ENCODE results near the gene FAM81B.

DNA sequence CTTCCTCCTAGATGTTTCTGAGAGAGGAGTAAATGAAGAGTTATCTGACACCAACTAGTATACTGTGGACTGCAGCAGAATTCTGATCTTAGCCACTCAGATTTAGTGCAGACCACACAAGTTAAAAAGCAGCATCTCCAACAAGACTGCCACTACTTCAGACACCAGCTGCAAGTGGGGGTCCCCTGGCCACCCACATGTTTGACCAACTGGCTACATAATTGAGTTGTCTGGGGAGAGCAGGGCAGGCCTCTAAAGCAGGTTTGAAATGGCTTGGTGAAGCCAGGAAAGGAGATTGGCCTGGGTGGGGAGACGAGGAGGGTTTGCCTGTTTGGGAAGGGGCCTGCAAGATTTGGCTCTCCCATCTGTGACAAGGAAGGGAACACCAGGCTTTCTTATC lies 40.5 kb upstream of the FAM81B start:
- TF ChIP-seq, protein P1, sequence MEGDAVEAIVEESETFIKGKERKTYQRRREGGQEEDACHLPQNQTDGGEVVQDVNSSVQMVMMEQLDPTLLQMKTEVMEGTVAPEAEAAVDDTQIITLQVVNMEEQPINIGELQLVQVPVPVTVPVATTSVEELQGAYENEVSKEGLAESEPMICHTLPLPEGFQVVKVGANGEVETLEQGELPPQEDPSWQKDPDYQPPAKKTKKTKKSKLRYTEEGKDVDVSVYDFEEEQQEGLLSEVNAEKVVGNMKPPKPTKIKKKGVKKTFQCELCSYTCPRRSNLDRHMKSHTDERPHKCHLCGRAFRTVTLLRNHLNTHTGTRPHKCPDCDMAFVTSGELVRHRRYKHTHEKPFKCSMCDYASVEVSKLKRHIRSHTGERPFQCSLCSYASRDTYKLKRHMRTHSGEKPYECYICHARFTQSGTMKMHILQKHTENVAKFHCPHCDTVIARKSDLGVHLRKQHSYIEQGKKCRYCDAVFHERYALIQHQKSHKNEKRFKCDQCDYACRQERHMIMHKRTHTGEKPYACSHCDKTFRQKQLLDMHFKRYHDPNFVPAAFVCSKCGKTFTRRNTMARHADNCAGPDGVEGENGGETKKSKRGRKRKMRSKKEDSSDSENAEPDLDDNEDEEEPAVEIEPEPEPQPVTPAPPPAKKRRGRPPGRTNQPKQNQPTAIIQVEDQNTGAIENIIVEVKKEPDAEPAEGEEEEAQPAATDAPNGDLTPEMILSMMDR (tag by site-specific recombination; IDR thresholded peaks at IDR 0.05): no peak
- TF ChIP-seq, protein P2, sequence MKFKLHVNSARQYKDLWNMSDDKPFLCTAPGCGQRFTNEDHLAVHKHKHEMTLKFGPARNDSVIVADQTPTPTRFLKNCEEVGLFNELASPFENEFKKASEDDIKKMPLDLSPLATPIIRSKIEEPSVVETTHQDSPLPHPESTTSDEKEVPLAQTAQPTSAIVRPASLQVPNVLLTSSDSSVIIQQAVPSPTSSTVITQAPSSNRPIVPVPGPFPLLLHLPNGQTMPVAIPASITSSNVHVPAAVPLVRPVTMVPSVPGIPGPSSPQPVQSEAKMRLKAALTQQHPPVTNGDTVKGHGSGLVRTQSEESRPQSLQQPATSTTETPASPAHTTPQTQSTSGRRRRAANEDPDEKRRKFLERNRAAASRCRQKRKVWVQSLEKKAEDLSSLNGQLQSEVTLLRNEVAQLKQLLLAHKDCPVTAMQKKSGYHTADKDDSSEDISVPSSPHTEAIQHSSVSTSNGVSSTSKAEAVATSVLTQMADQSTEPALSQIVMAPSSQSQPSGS (tag by site-specific recombination; IDR thresholded peaks at IDR 0.05; ENCODE audit: low read depth): no peak
- TF ChIP-seq, protein P3, sequence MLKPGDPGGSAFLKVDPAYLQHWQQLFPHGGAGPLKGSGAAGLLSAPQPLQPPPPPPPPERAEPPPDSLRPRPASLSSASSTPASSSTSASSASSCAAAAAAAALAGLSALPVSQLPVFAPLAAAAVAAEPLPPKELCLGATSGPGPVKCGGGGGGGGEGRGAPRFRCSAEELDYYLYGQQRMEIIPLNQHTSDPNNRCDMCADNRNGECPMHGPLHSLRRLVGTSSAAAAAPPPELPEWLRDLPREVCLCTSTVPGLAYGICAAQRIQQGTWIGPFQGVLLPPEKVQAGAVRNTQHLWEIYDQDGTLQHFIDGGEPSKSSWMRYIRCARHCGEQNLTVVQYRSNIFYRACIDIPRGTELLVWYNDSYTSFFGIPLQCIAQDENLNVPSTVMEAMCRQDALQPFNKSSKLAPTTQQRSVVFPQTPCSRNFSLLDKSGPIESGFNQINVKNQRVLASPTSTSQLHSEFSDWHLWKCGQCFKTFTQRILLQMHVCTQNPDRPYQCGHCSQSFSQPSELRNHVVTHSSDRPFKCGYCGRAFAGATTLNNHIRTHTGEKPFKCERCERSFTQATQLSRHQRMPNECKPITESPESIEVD (tag by site-specific recombination; IDR thresholded peaks at IDR 0.05): no peak
- TF ChIP-seq ZNF350 (tag by site-specific recombination; IDR thresholded peaks at IDR 0.05) (no peak), ZNF292 (tag by site-specific recombination; IDR thresholded peaks at IDR 0.05; ENCODE audit: borderline replicate concordance, low read depth) (no peak)

All from HEK293 (cell line).